ENCODE measurements around the gene RAB3IP.

GRCh38 chr12:69756088-69756755 lies 17.6 kb downstream of the RAB3IP start:
- TF ChIP-seq CTCF (conservative IDR thresholded peaks at IDR 0.05) (no peak), ZFX (IDR thresholded peaks at IDR 0.05) (no peak)

Data from C4-2B (cell line).